Tibial nerve (tissue), 4 donors: ENCODE data around the gene PBRM1. TPM values are rescaled to one million over a fixed set of nuclear protein-coding genes. Genes with fewer than 3 reads are reported as not detected.

Experiments used
- DNase-seq, 2 donors: peaks; one replicate each; pipeline ENCODE4 v3.0.0-alpha.2; 2019; ENCODE audit warnings: low spot score in 2 of 2
- H3K27ac ChIP-seq, 4 donors: fragments of 200-600 bp; sonication (generic) in 3 of 4; one replicate each; pipeline ENCODE4 v1.5.1; 2017 to 2019; ENCODE audit warnings: mild to moderate bottlenecking in 1 of 4
- H3K27me3 ChIP-seq, 2 donors: fragments of 200-600 bp; sonication (generic) in 1 of 2; one replicate each; pipeline versions ENCODE4 v1.5.1 to v1.6.0; 2017 to 2019
- H3K36me3 ChIP-seq, 3 donors: fragments of 200-600 bp; sonication (generic); one replicate each; pipeline ENCODE4 v1.5.1; 2018 to 2019
- H3K4me1 ChIP-seq, 4 donors: fragments of 200-600 bp; sonication (generic) in 3 of 4; one replicate each; pipeline ENCODE4 v1.5.1; 2017 to 2019
- H3K4me3 ChIP-seq, 4 donors: fragments of 200-600 bp; sonication (generic) in 3 of 4; one replicate each; pipeline ENCODE4 v1.5.1; 2017 to 2019; ENCODE audit warnings: mild to moderate bottlenecking in 1 of 4, moderate library complexity in 1 of 4
- H3K9me3 ChIP-seq, 4 donors: fragments of 200-600 bp; sonication (generic) in 3 of 4; one replicate each; pipeline ENCODE4 v1.5.1; 2017 to 2019
- EP300 ChIP-seq, 2 donors: sonication (generic); formaldehyde crosslinking; IDR thresholded peaks; one replicate each; pipeline ENCODE4 v1.6.1; 2017; ENCODE audit warnings: antibody characterized with exemption in 2 of 2, mild to moderate bottlenecking in 1 of 2
- POLR2A ChIP-seq, 2 donors: fragments of 450-650 bp; IDR thresholded peaks; one replicate each; pipeline ENCODE4 v1.6.1; 2017; ENCODE audit warnings: antibody characterized with exemption in 2 of 2, mild to moderate bottlenecking in 2 of 2, moderate library complexity in 2 of 2
- WGBS, 2 donors: methylation state at CpG; one replicate each; pipeline ENCODE4 v1.1.5; 2018; 5-methylcytosine and 5-hydroxymethylcytosine counted together
- total RNA-seq, 4 donors: library from RNA; depleted of rRNA; stranded (reverse); fragments of >200 nt; gene quantifications; one replicate each; pipeline ENCODE4 v1.1.0, GENCODE V29; 2016
- TF ChIP-seq, protein P1 (sequence below), 5 experiments: fragments of 200-600 bp in 3 of 5; fragments of 450-650 bp in 2 of 5; sonication (generic) in 3 of 5; IDR thresholded peaks; one replicate each; pipeline ENCODE4 v1.5.1; 2016 to 2019; ENCODE audit warnings: antibody characterized with exemption in 5 of 5, mild to moderate bottlenecking in 3 of 5, moderate library complexity in 2 of 5

Gene PBRM1
- total RNA-seq, 4 donors from 2014 or later = 87.0 to 123 (median 114) TPM

DNA sequence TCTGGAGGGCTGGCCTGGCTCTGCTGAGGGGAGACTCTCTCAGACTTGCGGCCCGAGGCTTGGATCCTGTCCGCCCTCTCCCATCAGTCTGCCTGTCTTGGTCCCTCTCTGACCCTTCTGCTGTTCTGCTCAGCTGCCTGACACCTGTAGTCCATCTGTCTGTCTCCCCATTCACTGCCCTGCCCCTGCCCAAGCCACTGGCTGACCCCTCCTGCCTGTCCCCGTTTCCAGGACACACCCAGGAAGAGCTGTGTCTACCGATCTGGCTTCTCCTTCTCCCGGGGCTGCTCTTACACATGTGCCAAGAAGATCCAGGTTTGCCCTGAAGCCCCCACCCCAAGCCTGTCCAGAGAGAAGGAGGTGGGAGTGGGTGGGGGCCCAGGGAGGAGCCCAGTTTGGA lies 170.5 kb downstream of the PBRM1 start:
- TF ChIP-seq POLR2A (IDR thresholded peaks at IDR 0.05) (no peak), EP300 (IDR thresholded peaks at IDR 0.05) (no peak)
- TF ChIP-seq, protein P1, sequence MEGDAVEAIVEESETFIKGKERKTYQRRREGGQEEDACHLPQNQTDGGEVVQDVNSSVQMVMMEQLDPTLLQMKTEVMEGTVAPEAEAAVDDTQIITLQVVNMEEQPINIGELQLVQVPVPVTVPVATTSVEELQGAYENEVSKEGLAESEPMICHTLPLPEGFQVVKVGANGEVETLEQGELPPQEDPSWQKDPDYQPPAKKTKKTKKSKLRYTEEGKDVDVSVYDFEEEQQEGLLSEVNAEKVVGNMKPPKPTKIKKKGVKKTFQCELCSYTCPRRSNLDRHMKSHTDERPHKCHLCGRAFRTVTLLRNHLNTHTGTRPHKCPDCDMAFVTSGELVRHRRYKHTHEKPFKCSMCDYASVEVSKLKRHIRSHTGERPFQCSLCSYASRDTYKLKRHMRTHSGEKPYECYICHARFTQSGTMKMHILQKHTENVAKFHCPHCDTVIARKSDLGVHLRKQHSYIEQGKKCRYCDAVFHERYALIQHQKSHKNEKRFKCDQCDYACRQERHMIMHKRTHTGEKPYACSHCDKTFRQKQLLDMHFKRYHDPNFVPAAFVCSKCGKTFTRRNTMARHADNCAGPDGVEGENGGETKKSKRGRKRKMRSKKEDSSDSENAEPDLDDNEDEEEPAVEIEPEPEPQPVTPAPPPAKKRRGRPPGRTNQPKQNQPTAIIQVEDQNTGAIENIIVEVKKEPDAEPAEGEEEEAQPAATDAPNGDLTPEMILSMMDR (IDR thresholded peaks at IDR 0.05) = no peak
- Histone ChIP-seq H3K4me3 (no peak overlapping the region), H3K27me3 (no peaks in the 10 kb centered on the region), H3K4me1 (peaks cover 0 to 24% (median 5%) of the 10 kb centered on the region in 4 donors), H3K9me3 (no peaks in the 10 kb centered on the region), H3K36me3 (peaks cover 0 to 63% (median 0%) of the 10 kb centered on the region in 3 donors), H3K27ac (no peak overlapping the region)
- DNase-seq = no peak
- 46% methylated on average over 6 of the region's 6 CpGs for WGBS, 2 donors

DNA sequence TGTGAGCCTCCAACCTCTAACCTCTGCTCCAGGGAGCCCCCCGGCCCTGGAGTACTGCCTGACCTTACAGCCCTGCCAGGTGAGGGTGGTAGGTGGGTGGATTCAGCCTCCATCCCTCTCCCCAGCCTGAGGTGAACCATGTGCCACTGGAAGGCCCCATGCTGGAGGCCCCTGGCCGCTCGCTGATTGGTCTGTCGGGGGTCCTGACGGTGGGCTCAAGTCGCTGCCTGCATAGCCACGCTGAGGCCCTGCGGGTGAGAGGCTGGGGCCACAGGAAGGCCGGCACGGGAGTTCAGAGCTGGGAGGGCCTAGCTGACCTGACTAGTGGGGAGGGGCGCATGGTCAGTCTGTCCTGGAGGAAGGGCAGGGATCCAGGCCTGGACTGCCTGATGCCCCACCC lies 171.1 kb downstream of the PBRM1 start:
- Histone ChIP-seq H3K27ac (no peak overlapping the region), H3K9me3 (no peaks in the 10 kb centered on the region), H3K27me3 (no peaks in the 10 kb centered on the region), H3K36me3 (peaks cover 0 to 57% (median 0%) of the 10 kb centered on the region in 3 donors), H3K4me3 (no peak overlapping the region), H3K4me1 (peaks cover 0 to 24% (median 5%) of the 10 kb centered on the region in 4 donors)
- no peak for DNase-seq
- TF ChIP-seq POLR2A (IDR thresholded peaks at IDR 0.05) = no peak
- TF ChIP-seq, protein P1 (IDR thresholded peaks at IDR 0.05) = no peak
- no peak for TF ChIP-seq EP300 (IDR thresholded peaks at IDR 0.05)
- 71 to 84% methylated on average over 9 to 10 of the region's 11 CpGs for WGBS, 2 donors

DNA sequence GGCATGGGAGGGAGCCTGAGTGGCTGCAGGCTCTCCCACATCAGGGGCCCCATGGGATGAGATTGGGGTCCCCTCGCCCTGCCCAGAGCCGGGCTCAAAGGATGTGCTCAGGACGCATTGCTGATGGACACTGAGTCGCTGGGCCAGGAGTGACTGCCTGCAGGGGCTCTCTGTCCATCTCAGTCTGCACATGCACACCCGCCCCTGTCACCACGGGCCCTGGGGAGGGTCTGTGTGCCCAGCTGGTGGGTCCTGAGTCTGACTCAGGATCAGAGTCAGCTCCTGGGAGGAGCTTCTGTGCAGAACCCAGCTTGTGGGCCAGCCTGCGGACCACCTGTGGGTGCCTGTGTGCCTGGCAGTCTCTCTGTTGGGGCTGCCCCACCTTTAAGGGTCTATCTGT lies 172.4 kb downstream of the PBRM1 start:
- TF ChIP-seq EP300 (IDR thresholded peaks at IDR 0.05) (no peak), POLR2A (IDR thresholded peaks at IDR 0.05) (no peak)
- Histone ChIP-seq H3K36me3 (peaks cover 0 to 59% (median 0%) of the 10 kb centered on the region in 3 donors), H3K9me3 (no peaks in the 10 kb centered on the region), H3K4me1 (peaks cover 0 to 15% (median 0%) of the 10 kb centered on the region in 4 donors), H3K27ac (no peak overlapping the region), H3K4me3 (no peak overlapping the region), H3K27me3 (no peaks in the 10 kb centered on the region)
- WGBS, 2 donors = 89 to 96% methylated on average over 4 to 7 of the region's 7 CpGs
- no peak for DNase-seq

DNA sequence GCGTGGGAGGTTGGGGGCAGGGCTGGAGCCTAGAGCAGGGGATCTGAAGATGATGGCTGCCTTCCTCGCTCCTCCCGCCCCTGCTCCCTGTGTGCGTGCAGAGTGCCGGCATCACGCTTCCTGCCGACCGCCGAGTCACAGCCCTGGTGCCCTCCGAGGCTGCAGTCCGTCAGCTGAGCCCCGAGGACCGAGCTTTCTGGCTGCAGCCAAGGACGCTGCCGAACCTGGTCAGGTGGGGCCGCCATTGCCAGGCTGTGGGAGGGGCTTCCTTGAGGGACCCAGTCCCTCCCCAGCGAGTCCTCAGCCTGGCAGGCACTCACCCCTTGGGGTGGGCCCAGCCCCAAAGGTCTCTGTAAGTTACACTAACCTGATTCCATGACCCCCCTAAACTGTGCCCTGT lies 173.0 kb downstream of the PBRM1 start:
- Histone ChIP-seq H3K27ac (no peak overlapping the region), H3K9me3 (no peaks in the 10 kb centered on the region), H3K4me1 (peaks cover 0 to 12% (median 0%) of the 10 kb centered on the region in 4 donors), H3K4me3 (no peak overlapping the region), H3K27me3 (no peaks in the 10 kb centered on the region), H3K36me3 (peaks cover 0 to 64% (median 0%) of the 10 kb centered on the region in 3 donors)
- DNase-seq = no peak
- TF ChIP-seq EP300 (IDR thresholded peaks at IDR 0.05) (no peak), POLR2A (IDR thresholded peaks at IDR 0.05) (no peak)
- TF ChIP-seq, protein P1 (IDR thresholded peaks at IDR 0.05) = no peak
- WGBS, 2 donors = 54 to 56% methylated on average over 6 to 14 of the region's 17 CpGs

DNA sequence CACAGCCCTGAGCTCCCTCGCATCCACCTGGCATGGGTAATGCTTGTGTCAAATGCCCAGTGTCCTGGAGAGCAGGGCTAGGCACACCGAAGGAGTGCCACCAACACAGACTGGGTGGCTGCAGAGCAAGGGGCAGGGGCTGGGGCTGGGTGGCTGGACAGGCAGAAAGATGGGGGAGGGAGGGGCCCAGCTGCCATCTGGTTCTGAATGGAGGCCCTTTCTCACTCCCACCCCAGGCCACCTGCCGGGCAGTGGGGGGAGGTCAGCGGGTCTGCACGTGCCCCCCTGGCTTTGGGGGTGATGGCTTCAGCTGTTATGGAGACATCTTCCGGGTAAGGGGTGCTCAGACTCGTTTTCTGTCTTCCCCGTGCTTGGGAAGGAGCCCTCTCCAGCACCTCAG lies 173.6 kb downstream of the PBRM1 start:
- peaks cover 0 to 59% (median 0%) of the 10 kb centered on the region in 3 donors for H3K36me3 ChIP-seq

More for the DNA sequence above, 173.6 kb downstream of the PBRM1 start:
- Histone ChIP-seq H3K27me3 (no peaks in the 10 kb centered on the region), H3K4me1 (peaks cover 0 to 12% (median 0%) of the 10 kb centered on the region in 4 donors), H3K4me3 (no peak overlapping the region), H3K27ac (no peak overlapping the region), H3K9me3 (no peaks in the 10 kb centered on the region)
- TF ChIP-seq, protein P1 (IDR thresholded peaks at IDR 0.05) = no peak
- TF ChIP-seq POLR2A (IDR thresholded peaks at IDR 0.05) = no peak
- TF ChIP-seq EP300 (IDR thresholded peaks at IDR 0.05) = no peak
- WGBS, 2 donors = 54 to 63% methylated on average over 4 to 8 of the region's 8 CpGs
- DNase-seq = no peak
